Kidney (tissue), 14 donors: ENCODE results near the gene HDAC9. TPM values are rescaled to one million over a fixed set of nuclear protein-coding genes. Genes with fewer than 3 reads are reported as not detected.

Experiments
- DNase-seq, 5 donors: peaks; one replicate each; pipeline ENCODE4 v3.0.0-alpha.2; 2013 to 2020
- FAIRE-seq: peaks from 2 replicates; lab custom pipeline; 2012; peaks lifted over from hg19 to GRCh38; lab: Jason Lieb, UNC
- H3K27ac ChIP-seq, 2 donors: one replicate each; pipeline ENCODE4 v1.7.0; 2013; ENCODE audit warnings: low read depth in 2 of 2, low read length in 2 of 2, inconsistent platforms in 1 of 2
- H3K27me3 ChIP-seq: one replicate; pipeline ENCODE4 v1.7.1; 2013; ENCODE audit warnings: low read length, inconsistent platforms; ENCODE audit not compliant: control insufficient read depth, insufficient read depth
- H3K36me3 ChIP-seq, 3 donors: one replicate each; pipeline versions ENCODE4 v1.7.0 to v1.7.1; 2013; ENCODE audit warnings: low read length in 3 of 3, control low read depth in 1 of 3, inconsistent platforms in 1 of 3; ENCODE audit not compliant: insufficient read depth in 3 of 3, control insufficient read depth in 2 of 3
- H3K4me1 ChIP-seq, 3 donors: one replicate each; pipeline versions ENCODE4 v1.7.0 to v1.7.1; 2013; ENCODE audit warnings: low read length in 3 of 3, inconsistent platforms in 1 of 3, low read depth in 1 of 3; ENCODE audit not compliant: control insufficient read depth in 2 of 3, insufficient read depth in 2 of 3
- H3K4me3 ChIP-seq, 3 donors: one replicate each; pipeline versions ENCODE4 v1.7.0 to v1.8.1; 2013; ENCODE audit warnings: low read length in 3 of 3, control low read depth in 1 of 3, inconsistent platforms in 1 of 3
- H3K9ac ChIP-seq, 3 donors: one replicate each; pipeline versions ENCODE4 v1.7.0 to v1.7.1; 2013; ENCODE audit warnings: low read length in 3 of 3, control low read depth in 1 of 3, inconsistent platforms in 1 of 3
- H3K9me3 ChIP-seq, 3 donors: one replicate each; pipeline versions ENCODE4 v1.7.0 to v1.7.1; 2013; ENCODE audit warnings: low read length in 3 of 3, control low read depth in 1 of 3, inconsistent platforms in 1 of 3; ENCODE audit not compliant: control insufficient read depth in 2 of 3, insufficient read depth in 1 of 3
- CTCF ChIP-seq: IDR thresholded peaks from 3 replicates; pipeline ENCODE4 v1.5.1; 2012; ENCODE audit warnings: mild to moderate bottlenecking, moderate library complexity, borderline replicate concordance; ENCODE audit not compliant: insufficient read depth; ENCODE audit errors: extremely low read depth
- intact Hi-C: fragments of 100-400 bp; cut with DNase I; formaldehyde crosslinking; loops from one replicate; pipeline ENCODE4 v1.11.1; 2022
- polyA plus RNA-seq: library from polyadenylated mRNA; stranded (reverse); fragments of 350-450 nt; fragmentation: Illumina TruSeq; extraction: RNeasy Lipid Tissue Mini Kit (QIAGEN cat#74804); gene quantifications from one replicate; pipeline ENCODE4 v1.2.3, GENCODE V29; 2014; ENCODE audit warnings: low read depth, low replicate concordance; ENCODE audit not compliant: insufficient read depth
- total RNA-seq: library from RNA; stranded (reverse); fragmentation: NEBNext Ultra II Directional; extraction: Animal tissue kit (Norgen Biotek cat#: 25700); gene quantifications from one replicate; pipeline ENCODE4 v1.2.1, GENCODE V29; 2021
- donor health status: control.
- donor health status: control.
- donor health status: control.
- donor health status: control.
- donor health status: control.
- donor health status: DM: yes; HTN: yes; CAD: no.
- donor health status: Normal renal cell carcinoma (clear cell type).

Gene HDAC9
- total and polyA plus RNA-seq, 2 donors from 2014 or later: 2.1 to 22.1 TPM

DNA sequence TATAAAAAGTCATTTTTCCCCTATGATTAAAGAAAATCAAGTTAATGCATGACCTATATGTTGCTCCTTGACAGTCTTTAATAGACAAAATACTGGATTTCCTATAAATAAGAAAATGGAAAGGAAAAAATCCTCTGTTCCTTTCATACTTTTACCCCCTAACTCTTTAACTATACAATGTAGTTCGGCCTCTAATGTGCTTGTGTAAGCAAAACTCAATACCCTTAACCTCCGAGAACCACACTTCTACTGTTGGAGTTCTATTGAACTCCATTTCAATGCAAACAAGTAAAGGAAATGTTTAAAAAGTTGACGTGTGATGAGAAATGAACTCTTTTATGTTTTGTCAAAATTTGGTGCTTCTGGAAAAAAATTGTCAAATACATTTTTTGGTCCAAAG is 36.0 kb downstream of the HDAC9 start:
- no peaks in the 10 kb centered on the region for H3K36me3 ChIP-seq
- DNase-seq (no peak), FAIRE-seq (no peak)
- H3K9ac ChIP-seq: no peak overlapping the region
- no peaks in the 10 kb centered on the region for H3K27me3 ChIP-seq
- no peak overlapping the region for H3K4me3 ChIP-seq
- no peak for TF ChIP-seq CTCF
- intact Hi-C loops: no loop called here
- H3K4me1 ChIP-seq: no peaks in the 10 kb centered on the region
- H3K9me3 ChIP-seq: no peaks in the 10 kb centered on the region
- H3K27ac ChIP-seq: no peak overlapping the region

DNA sequence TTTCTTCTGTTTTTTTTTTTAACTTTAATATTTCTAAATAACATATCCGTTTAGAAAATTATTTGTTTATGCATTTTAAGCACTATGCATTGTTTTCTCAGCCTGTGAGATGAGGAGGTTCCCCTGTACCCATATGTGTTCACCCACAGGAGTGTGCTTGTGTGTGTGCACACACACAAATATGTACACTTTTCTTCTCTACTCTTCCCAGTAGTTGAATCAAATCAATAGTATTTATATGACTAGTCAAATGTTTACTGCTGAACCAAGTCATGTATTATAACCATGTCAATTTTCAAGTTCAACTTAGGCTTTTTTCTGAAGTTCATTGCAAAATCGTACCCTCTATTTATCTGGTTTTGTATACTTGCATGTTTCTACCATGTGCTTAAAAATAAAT is 37.3 kb downstream of the HDAC9 start:
- H3K4me1 ChIP-seq: no peaks in the 10 kb centered on the region
- no peaks in the 10 kb centered on the region for H3K9me3 ChIP-seq
- intact Hi-C loops: no loop called here
- no peaks in the 10 kb centered on the region for H3K27me3 ChIP-seq
- DNase-seq: no peak
- no peak overlapping the region for H3K9ac ChIP-seq
- no peak overlapping the region for H3K27ac ChIP-seq
- no peak overlapping the region for H3K4me3 ChIP-seq
- no peak for TF ChIP-seq CTCF
- no peaks in the 10 kb centered on the region for H3K36me3 ChIP-seq
- FAIRE-seq: no peak

DNA sequence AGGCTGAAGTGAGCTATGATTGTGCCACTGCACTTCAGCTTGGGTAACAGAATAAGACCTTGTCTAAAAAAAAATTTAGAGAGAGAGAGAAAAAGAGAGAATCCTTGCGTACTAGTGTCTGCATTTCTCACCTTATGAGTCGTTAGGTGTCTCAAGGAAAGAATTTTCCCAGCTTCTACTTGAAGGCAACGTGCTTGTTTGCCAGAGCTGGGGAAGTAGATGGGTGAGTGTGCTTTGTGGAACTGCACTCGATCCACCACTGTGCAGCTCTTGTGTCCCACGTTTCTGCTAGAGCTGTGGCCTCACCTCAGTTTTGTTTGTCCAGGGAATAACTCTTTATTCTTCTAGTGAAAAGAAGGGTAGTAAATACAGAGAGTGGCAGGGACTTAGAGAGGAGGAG is 38.9 kb downstream of the HDAC9 start:
- H3K27ac ChIP-seq: no peak overlapping the region
- TF ChIP-seq CTCF: no peak
- DNase-seq (no peak), FAIRE-seq (no peak)
- no peak overlapping the region for H3K4me3 ChIP-seq
- no peak overlapping the region for H3K9ac ChIP-seq
- intact Hi-C loops: no loop called here
- no peaks in the 10 kb centered on the region for H3K27me3 ChIP-seq
- no peaks in the 10 kb centered on the region for H3K9me3 ChIP-seq
- no peaks in the 10 kb centered on the region for H3K36me3 ChIP-seq
- H3K4me1 ChIP-seq: no peaks in the 10 kb centered on the region

GRCh38 chr7:18535810-18536415 is 40.4 kb downstream of the HDAC9 start:
- no peak for TF ChIP-seq CTCF
- no peak for FAIRE-seq
- Histone ChIP-seq H3K36me3 (no peaks in the 10 kb centered on the region), H3K27me3 (no peaks in the 10 kb centered on the region), H3K4me1 (peaks cover 0 to 3% (median 0%) of the 10 kb centered on the region in 3 donors), H3K9me3 (no peaks in the 10 kb centered on the region), H3K4me3 (no peak overlapping the region), H3K27ac (no peak overlapping the region), H3K9ac (no peak overlapping the region)
- DNase-seq: no peak
- intact Hi-C loops: no loop called here
